Ascending aorta (tissue), 2 donors: ENCODE measurements around the gene SLC37A1. TPM values are rescaled to one million over a fixed set of nuclear protein-coding genes. Genes with fewer than 3 reads are reported as not detected.
"Not testable (repeated sequence)": the region's sequence is repeated elsewhere in the genome, so short reads cannot be mapped to it uniquely, and the experiment has no call there.

Experiments
- DNase-seq, 2 donors: peaks; one replicate each; pipeline ENCODE4 v3.0.0-alpha.2; 2019; ENCODE audit warnings: low spot score in 2 of 2
- H3K27ac ChIP-seq, 2 donors: fragments of 200-600 bp; sonication (generic); one replicate each; pipeline ENCODE4 v1.5.1; 2016 to 2017; ENCODE audit warnings: mild to moderate bottlenecking in 1 of 2
- H3K27me3 ChIP-seq: fragments of 200-600 bp; sonication (generic); one replicate; pipeline ENCODE4 v1.5.1; 2017
- H3K36me3 ChIP-seq, 2 donors: fragments of 200-600 bp; sonication (generic); one replicate each; pipeline ENCODE4 v1.5.1; 2016
- H3K4me1 ChIP-seq, 2 donors: fragments of 200-600 bp; sonication (generic); one replicate each; pipeline ENCODE4 v1.5.1; 2016 to 2017; ENCODE audit warnings: mild to moderate bottlenecking in 1 of 2
- H3K4me3 ChIP-seq, 2 donors: fragments of 200-600 bp; sonication (generic); one replicate each; pipeline ENCODE4 v1.5.1; 2016 to 2017; ENCODE audit warnings: mild to moderate bottlenecking in 1 of 2
- H3K9me3 ChIP-seq, 2 donors: fragments of 200-600 bp; sonication (generic); one replicate each; pipeline ENCODE4 v1.5.1; 2016
- intact Hi-C: fragments of 100-400 bp; cut with DNase I; formaldehyde crosslinking; loops from one replicate; pipeline ENCODE4 v1.15.1; 2023
- total RNA-seq: library from RNA; depleted of rRNA; stranded (reverse); fragments of >200 nt; gene quantifications from one replicate; pipeline ENCODE4 v1.1.0, GENCODE V29; 2016
- TF ChIP-seq, protein P1 (sequence below), 3 experiments: fragments of 200-600 bp in 2 of 3; fragments of 450-650 bp in 1 of 3; sonication (generic) in 2 of 3; IDR thresholded peaks; one replicate each; pipeline ENCODE4 v1.5.1; 2016 to 2019; ENCODE audit warnings: antibody characterized with exemption in 3 of 3, mild to moderate bottlenecking in 1 of 3, moderate library complexity in 1 of 3

Gene SLC37A1
- total RNA-seq, 1 donor from 2014 or later = 8.7 TPM

GRCh38 chr21:42467140-42467983 lies 46.3 kb upstream of the SLC37A1 start:
- TF ChIP-seq, protein P1, sequence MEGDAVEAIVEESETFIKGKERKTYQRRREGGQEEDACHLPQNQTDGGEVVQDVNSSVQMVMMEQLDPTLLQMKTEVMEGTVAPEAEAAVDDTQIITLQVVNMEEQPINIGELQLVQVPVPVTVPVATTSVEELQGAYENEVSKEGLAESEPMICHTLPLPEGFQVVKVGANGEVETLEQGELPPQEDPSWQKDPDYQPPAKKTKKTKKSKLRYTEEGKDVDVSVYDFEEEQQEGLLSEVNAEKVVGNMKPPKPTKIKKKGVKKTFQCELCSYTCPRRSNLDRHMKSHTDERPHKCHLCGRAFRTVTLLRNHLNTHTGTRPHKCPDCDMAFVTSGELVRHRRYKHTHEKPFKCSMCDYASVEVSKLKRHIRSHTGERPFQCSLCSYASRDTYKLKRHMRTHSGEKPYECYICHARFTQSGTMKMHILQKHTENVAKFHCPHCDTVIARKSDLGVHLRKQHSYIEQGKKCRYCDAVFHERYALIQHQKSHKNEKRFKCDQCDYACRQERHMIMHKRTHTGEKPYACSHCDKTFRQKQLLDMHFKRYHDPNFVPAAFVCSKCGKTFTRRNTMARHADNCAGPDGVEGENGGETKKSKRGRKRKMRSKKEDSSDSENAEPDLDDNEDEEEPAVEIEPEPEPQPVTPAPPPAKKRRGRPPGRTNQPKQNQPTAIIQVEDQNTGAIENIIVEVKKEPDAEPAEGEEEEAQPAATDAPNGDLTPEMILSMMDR (IDR thresholded peaks at IDR 0.05) = no peak
- H3K4me3 ChIP-seq = no peak overlapping the region
- H3K27ac ChIP-seq = no peak overlapping the region
- no peaks in the 10 kb centered on the region for H3K36me3 ChIP-seq
- intact Hi-C loops = no loop called here
- H3K4me1 ChIP-seq = no peaks in the 10 kb centered on the region
- H3K9me3 ChIP-seq = no peaks in the 10 kb centered on the region
- H3K27me3 ChIP-seq = no peaks in the 10 kb centered on the region
- no peak for DNase-seq

GRCh38 chr21:42468491-42469131 lies 45.0 kb upstream of the SLC37A1 start:
- TF ChIP-seq, protein P1 (IDR thresholded peaks at IDR 0.05) = no peak

DNA sequence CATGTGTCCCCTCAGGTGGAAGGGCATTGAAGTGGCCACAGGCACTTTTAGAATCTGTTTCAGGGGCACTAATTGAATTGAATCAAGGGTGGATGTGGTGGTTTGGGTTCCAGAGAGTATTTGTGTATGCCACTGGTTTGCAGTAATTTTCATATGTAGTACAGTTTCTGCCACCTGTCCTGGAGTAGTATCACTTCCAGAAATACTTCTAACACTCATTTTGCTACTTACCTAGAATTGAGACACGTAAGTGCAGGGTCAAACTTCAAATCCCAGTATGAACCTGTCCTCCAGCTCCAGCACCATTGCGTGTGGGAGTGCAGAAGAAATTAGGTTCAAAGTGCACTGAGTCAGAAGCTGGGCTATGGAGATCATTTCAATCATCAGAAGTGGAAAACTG lies 44.4 kb upstream of the SLC37A1 start:
- intact Hi-C loops = no loop called here
- no peak overlapping the region for H3K27ac ChIP-seq

More at GRCh38 chr21:42468491-42469131, 45.0 kb upstream of the SLC37A1 start:
- H3K27me3 ChIP-seq = no peaks in the 10 kb centered on the region
- H3K4me1 ChIP-seq = no peaks in the 10 kb centered on the region
- intact Hi-C loops = no loop called here
- no peaks in the 10 kb centered on the region for H3K36me3 ChIP-seq
- DNase-seq = no peak
- no peaks in the 10 kb centered on the region for H3K9me3 ChIP-seq
- no peak overlapping the region for H3K4me3 ChIP-seq
- no peak overlapping the region for H3K27ac ChIP-seq

DNA sequence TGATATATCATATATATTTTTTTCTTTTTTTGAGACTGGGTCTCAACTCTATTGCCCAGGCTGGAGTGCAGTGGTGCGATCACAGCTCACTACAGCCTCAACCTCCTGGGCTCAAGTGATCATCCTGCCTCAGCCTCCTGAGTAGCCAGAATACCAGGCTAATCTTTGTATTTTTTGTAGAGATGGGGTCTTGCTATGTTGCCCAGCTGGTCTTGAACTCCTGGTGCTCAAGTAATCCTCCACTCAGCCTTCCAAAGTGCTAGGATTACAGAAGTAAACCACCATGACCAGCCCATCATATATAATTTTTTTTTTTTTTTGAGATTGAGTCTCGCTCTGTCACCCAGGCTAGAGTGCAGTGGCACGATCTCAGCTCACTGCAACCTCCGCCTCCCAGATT lies 43.9 kb upstream of the SLC37A1 start:
- H3K27ac ChIP-seq, intact Hi-C loops: not testable (repeated sequence)

More for the DNA sequence above, 44.4 kb upstream of the SLC37A1 start:
- Histone ChIP-seq H3K9me3 (no peaks in the 10 kb centered on the region), H3K4me1 (no peaks in the 10 kb centered on the region), H3K36me3 (no peaks in the 10 kb centered on the region), H3K4me3 (no peak overlapping the region), H3K27me3 (no peaks in the 10 kb centered on the region)
- no peak for DNase-seq
- TF ChIP-seq, protein P1 (IDR thresholded peaks at IDR 0.05) = no peak

GRCh38 chr21:42471206-42471605 lies 42.4 kb upstream of the SLC37A1 start:
- Histone ChIP-seq H3K4me3 (no peak overlapping the region), H3K36me3 (no peaks in the 10 kb centered on the region), H3K27ac (no peak overlapping the region), H3K4me1 (no peaks in the 10 kb centered on the region), H3K27me3 (no peaks in the 10 kb centered on the region), H3K9me3 (no peaks in the 10 kb centered on the region)
- DNase-seq = no peak
- intact Hi-C loops = no loop called here
- TF ChIP-seq, protein P1 (IDR thresholded peaks at IDR 0.05) = no peak

More for the DNA sequence above, 43.9 kb upstream of the SLC37A1 start:
- H3K4me3 ChIP-seq, H3K27me3 ChIP-seq, H3K4me1 ChIP-seq, H3K9me3 ChIP-seq, H3K36me3 ChIP-seq, DNase-seq: not testable (repeated sequence)

DNA sequence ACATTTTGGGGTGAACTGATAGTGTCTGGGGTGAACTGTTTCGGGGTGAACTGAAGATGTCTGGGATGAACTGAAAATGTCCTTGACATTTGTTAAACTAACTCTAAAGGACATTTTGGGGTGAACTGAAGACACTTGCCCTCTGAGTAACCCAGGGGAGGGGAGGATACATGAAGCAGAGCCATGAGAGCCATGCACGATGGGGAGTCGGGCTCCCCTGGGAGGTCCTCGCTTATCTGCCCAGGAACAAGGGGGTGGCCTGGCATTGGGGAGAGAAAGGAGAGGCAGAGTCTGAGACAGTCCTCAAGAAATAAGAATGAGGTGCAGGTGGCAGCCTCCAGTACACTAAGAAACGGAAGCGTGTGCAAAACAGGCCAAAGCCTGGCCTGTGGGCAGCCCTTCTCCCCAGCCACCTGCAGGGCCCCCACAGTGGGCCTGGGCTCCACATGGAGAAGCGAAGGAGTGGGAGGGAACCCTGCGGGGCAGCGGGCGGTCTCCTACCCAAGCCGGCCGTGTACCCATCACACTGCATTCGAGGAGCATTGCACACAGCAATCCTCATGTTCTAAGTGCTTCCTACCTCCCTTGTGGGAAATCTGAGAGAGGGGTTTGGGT lies 41.8 kb upstream of the SLC37A1 start:
- no peak for DNase-seq
- Histone ChIP-seq H3K27me3 (no peaks in the 10 kb centered on the region), H3K27ac (no peak overlapping the region), H3K4me3 (no peak overlapping the region), H3K36me3 (no peaks in the 10 kb centered on the region), H3K9me3 (no peaks in the 10 kb centered on the region), H3K4me1 (no peaks in the 10 kb centered on the region)
- TF ChIP-seq, protein P1 (IDR thresholded peaks at IDR 0.05) = no peak
- intact Hi-C loops = no loop called here
